ENCODE data around the gene CNR1. TPM values are rescaled to one million over a fixed set of nuclear protein-coding genes. Genes with fewer than 3 reads are reported as not detected.
A peak's percentile ranks its signal among the peaks of the same experiment; 100 is the strongest.
"Not testable (repeated sequence)": the region's sequence is repeated elsewhere in the genome, so short reads cannot be mapped to it uniquely, and the experiment has no call there.

CNR1 gene
- total RNA-seq (2014; rRNA removed; shearing (Covaris generic); ENCODE audit: low replicate concordance) = 0.07 and 0.72 TPM in 2 replicates

GRCh38 chr6:88165844-88166492 lies at the start of gene CNR1:
TSS of gene CNR1 (minus strand) at chr6:88166347. CDS start at chr6:88145274, 21,073 bp downstream.
- Histone ChIP-seq H3K4me3 (peak within 1 kb of the TSS; percentile 53), H3K9me3 (no peaks in the 10 kb centered on the region), H3K36me3 (no peaks in the 10 kb centered on the region), H3K27me3 (peaks cover 38% of the 10 kb centered on the region)
- DNase-seq = peak; percentile 70

DNA sequence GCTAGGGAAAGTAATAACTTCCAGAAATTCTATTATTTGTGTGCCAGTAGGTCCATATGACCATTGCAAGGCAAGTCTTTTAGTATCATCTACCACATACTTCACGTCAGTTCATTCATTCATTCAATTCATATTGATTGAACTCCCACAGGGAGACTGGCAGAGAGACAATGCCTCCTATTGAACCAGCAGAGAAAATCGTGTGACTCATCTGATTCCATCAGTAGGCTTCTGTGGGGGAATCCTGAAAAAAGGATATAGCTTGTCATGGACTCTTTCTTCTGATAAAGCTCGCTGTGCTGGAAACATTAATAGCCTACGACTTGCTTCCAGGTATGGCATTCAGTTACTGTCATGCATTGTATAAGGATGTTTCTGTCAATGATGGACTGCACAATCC lies 45.3 kb upstream of the CNR1 start:
- H3K4me3 ChIP-seq = no peak overlapping the region
- H3K27me3 ChIP-seq = no peaks in the 10 kb centered on the region
- H3K36me3 ChIP-seq = no peaks in the 10 kb centered on the region
- no peaks in the 10 kb centered on the region for H3K9me3 ChIP-seq
- no peak for DNase-seq

DNA sequence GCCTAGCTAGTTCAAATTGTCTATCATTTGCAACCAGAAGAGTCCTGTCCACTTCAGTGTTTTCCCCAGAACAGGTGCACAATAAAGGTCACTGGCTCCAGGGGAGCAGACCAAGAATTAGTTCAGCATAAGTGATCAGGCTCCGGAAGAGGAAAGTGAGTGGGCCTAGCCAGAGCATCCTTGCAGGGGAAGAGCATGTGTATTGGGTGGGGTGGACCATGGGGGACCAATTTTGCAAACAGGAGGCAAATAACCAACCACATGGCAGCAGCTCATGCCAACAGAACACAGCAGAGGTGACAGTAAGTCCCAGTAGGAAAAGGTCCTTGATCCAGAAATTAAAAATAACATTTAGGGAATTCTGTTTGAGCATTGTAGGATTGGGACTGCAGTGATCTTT lies 43.2 kb upstream of the CNR1 start:
- Histone ChIP-seq H3K27me3 (no peaks in the 10 kb centered on the region), H3K4me3 (no peak overlapping the region), H3K9me3 (no peaks in the 10 kb centered on the region; the same call in 1 of the 2 replicates), H3K36me3 (no peaks in the 10 kb centered on the region)
- DNase-seq = no peak

- DNase-seq = no peak
- no peak overlapping the region for H3K4me3 ChIP-seq
- H3K27me3 ChIP-seq = no peaks in the 10 kb centered on the region
- no peaks in the 10 kb centered on the region; the same call in 1 of the 2 replicates for H3K9me3 ChIP-seq
- no peaks in the 10 kb centered on the region for H3K36me3 ChIP-seq
Observed at GRCh38 chr6:88208726-88209125, 42.6 kb upstream of the CNR1 start.

GRCh38 chr6:88201734-88202133 lies 35.6 kb upstream of the CNR1 start:
- not testable (repeated sequence) for H3K4me3 ChIP-seq, H3K9me3 ChIP-seq, H3K36me3 ChIP-seq, DNase-seq, H3K27me3 ChIP-seq

DNA sequence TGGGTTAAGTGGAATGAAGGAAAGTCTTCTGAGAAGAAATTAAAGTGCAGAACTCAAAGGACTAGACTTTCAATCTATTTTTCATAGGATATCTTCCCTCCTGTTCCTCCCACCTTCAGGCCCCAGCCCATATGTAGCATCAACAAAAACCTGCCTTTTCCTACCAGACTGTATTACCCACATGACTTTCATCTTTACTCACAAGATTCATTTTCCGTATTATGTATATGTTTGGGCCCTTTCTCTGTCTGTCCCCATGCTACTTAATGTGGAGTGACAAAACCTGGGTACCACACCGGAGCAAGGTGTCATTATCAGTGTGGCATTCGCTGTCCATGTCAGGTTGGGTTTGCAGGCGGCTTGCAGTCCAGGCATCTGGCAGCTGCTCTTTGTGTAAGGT lies 18.8 kb upstream of the CNR1 start:
- H3K27me3 ChIP-seq = no peaks in the 10 kb centered on the region
- no peaks in the 10 kb centered on the region for H3K9me3 ChIP-seq
- DNase-seq = no peak
- H3K4me3 ChIP-seq = no peak overlapping the region
- H3K36me3 ChIP-seq = no peaks in the 10 kb centered on the region

DNA sequence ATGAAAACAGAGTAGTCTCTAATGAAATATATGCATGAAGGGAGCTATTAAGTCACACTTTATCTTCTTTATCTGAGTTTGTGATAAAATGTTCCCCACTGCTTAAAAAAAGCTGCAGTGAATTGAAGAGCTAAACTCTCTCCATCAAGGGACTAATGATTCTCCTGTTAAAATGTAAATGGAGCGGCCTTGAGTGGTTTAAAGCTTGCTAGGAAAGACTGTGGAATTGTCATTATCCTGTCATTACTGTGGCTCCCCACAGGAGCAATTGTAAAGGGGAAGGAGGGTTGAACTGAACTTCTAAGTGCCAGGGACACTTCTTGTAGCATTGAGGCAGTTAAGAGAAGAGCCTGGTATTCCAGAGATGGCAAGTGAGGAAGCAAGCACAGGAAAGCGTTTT lies 17.3 kb upstream of the CNR1 start:
- DNase-seq = no peak
- Histone ChIP-seq H3K36me3 (no peaks in the 10 kb centered on the region), H3K9me3 (no peaks in the 10 kb centered on the region), H3K4me3 (no peak overlapping the region), H3K27me3 (no peaks in the 10 kb centered on the region)

DNA sequence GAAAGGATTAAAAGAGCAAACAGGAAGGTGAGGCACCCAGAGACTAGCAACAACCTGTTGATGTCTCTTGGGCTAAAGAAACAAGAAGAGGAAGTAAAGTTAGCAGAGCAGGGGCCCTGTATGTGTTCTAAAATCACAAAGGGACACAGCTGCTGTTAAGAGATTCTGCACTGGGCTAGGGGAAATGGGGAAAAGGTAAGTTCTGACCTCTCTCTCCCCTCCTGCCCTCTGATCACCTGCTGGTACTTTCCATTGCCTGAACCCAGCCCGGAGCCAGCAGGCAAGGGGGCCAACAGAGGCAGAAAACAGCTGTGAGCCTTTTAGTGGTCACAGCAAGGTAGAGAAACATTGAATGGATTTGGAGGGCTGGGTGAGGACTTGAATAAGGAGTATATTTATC lies 13.5 kb upstream of the CNR1 start:
- Histone ChIP-seq H3K36me3 (no peaks in the 10 kb centered on the region), H3K4me3 (no peak overlapping the region), H3K9me3 (no peaks in the 10 kb centered on the region), H3K27me3 (no peaks in the 10 kb centered on the region)
- DNase-seq = no peak

- Histone ChIP-seq H3K4me3 (no peak overlapping the region), H3K27me3 (no peaks in the 10 kb centered on the region), H3K9me3 (no peaks in the 10 kb centered on the region), H3K36me3 (no peaks in the 10 kb centered on the region)
- peak; percentile 30 for DNase-seq
Observed at GRCh38 chr6:88177961-88178464, 11.9 kb upstream of the CNR1 start.

- no peaks in the 10 kb centered on the region for H3K27me3 ChIP-seq
- no peaks in the 10 kb centered on the region for H3K9me3 ChIP-seq
- no peak for DNase-seq
- H3K36me3 ChIP-seq = no peaks in the 10 kb centered on the region
- no peak overlapping the region for H3K4me3 ChIP-seq
Observed at GRCh38 chr6:88174906-88175305, 8.8 kb upstream of the CNR1 start.

- no peak overlapping the region for H3K4me3 ChIP-seq
- DNase-seq = no peak
- H3K36me3 ChIP-seq = no peaks in the 10 kb centered on the region
- H3K9me3 ChIP-seq = no peaks in the 10 kb centered on the region
- peaks cover 9% of the 10 kb centered on the region for H3K27me3 ChIP-seq
Observed at GRCh38 chr6:88171312-88171711, 5.2 kb upstream of the CNR1 start.

GRCh38 chr6:88168362-88168761 lies 2.2 kb upstream of the CNR1 start:
- H3K4me3 ChIP-seq = no peak overlapping the region
- no peaks in the 10 kb centered on the region for H3K9me3 ChIP-seq
- H3K27me3 ChIP-seq = peaks cover 29% of the 10 kb centered on the region
- no peak for DNase-seq
- H3K36me3 ChIP-seq = no peaks in the 10 kb centered on the region

DNA sequence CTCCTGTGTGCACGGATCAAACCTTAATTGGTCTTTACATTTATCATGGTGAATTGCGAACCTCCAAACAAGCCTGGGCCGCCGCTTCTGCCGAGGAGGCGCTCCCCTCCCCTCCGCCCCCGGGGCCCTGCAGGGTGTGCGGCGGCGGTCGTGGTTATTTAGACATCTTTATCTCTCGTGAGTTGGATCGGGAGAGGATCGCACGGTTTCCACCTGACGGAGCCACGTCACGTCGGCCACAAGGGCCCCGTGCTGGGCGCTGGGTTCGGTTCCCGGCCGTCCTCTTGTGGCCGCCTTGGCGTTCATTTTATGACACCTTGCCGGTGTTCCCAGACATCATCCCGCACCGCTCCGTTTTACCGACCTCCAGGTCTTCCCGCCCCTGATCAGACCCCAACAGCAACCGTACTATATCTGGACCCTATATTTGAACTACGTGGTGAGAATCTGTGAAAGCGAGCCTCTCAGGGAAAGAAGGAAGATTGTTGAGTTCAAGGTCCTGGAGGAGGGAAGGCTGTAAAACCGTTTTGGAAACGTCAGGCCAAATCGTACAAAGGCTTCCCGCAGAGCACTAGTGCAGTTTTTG lies 1.3 kb upstream of the CNR1 start:
- H3K36me3 ChIP-seq = no peaks in the 10 kb centered on the region
- no peak for DNase-seq
- peaks cover 35% of the 10 kb centered on the region for H3K27me3 ChIP-seq
- H3K9me3 ChIP-seq = no peaks in the 10 kb centered on the region
- H3K4me3 ChIP-seq = no peak overlapping the region

GRCh38 chr6:88166493-88167351 lies 575 bp upstream of the CNR1 start:
- Histone ChIP-seq H3K36me3 (no peaks in the 10 kb centered on the region), H3K27me3 (peaks cover 38% of the 10 kb centered on the region), H3K4me3 (peak overlapping the region; percentile 53), H3K9me3 (no peaks in the 10 kb centered on the region)
- DNase-seq = peak; percentile 35

GRCh38 chr6:88165087-88165843 lies 882 bp downstream of the CNR1 start:
- no peak for DNase-seq
- peaks cover 38% of the 10 kb centered on the region for H3K27me3 ChIP-seq
- H3K36me3 ChIP-seq = no peaks in the 10 kb centered on the region
- H3K4me3 ChIP-seq = peak overlapping the region; percentile 53
- no peaks in the 10 kb centered on the region for H3K9me3 ChIP-seq

GRCh38 chr6:88164061-88164460 lies 2.1 kb downstream of the CNR1 start:
- no peaks in the 10 kb centered on the region for H3K9me3 ChIP-seq
- no peaks in the 10 kb centered on the region for H3K36me3 ChIP-seq
- no peak overlapping the region for H3K4me3 ChIP-seq
- H3K27me3 ChIP-seq = peaks cover 38% of the 10 kb centered on the region
- no peak for DNase-seq

DNA sequence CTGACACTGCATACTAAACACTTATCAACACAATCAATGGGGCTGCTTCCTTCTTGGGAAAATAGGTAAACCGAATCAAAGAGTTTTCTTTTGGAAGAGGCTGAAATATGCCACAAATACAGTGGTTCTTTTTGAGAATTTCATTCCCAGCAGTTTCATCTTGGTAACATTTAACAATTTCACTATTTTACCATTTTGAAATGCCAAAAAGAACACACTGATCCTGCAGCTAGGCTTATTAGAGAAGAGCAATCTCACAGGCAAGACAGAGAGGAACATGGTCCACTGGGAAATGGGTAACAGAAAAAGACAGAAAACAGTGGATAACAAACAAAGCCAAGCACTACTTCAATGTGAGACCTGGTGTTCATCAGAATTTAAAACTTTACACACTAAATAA lies 2.5 kb downstream of the CNR1 start:
- peaks cover 38% of the 10 kb centered on the region for H3K27me3 ChIP-seq

More for the DNA sequence above, 2.5 kb downstream of the CNR1 start:
- H3K36me3 ChIP-seq = no peaks in the 10 kb centered on the region
- no peak overlapping the region for H3K4me3 ChIP-seq
- no peak for DNase-seq
- H3K9me3 ChIP-seq = no peaks in the 10 kb centered on the region
